Nephron (organoid): ENCODE results near the gene IDH2.

Experiments used
- H3K27ac Mint-ChIP-seq, 3 experiments: 2 replicates each; pipeline ENCODE4 v1.8.0; 2020; ENCODE audit warnings: mixed read lengths in 3 of 3, mild to moderate bottlenecking in 2 of 3, moderate library complexity in 1 of 3
- H3K27me3 Mint-ChIP-seq: 2 replicates; pipeline ENCODE4 v1.8.0; 2021; ENCODE audit warnings: low read depth, mild to moderate bottlenecking, moderate library complexity, mixed read lengths
- H3K36me3 Mint-ChIP-seq: 2 replicates; pipeline ENCODE4 v1.8.0; 2020; ENCODE audit warnings: low read depth, mixed read lengths
- H3K4me1 Mint-ChIP-seq: 2 replicates; pipeline ENCODE4 v1.8.0; 2020; ENCODE audit warnings: mixed read lengths
- H3K4me3 Mint-ChIP-seq, 3 experiments: 2 replicates each; pipeline ENCODE4 v1.8.0; 2020; ENCODE audit warnings: mild to moderate bottlenecking in 3 of 3, mixed read lengths in 3 of 3, moderate library complexity in 2 of 3
- H3K9me3 Mint-ChIP-seq: 2 replicates; pipeline ENCODE4 v1.8.0; 2020; ENCODE audit warnings: mixed read lengths
- TF ChIP-seq, protein P1 (sequence below), 3 experiments: fragments of 200-600 bp; sonication (generic); IDR thresholded peaks; one replicate each; pipeline ENCODE4 v1.5.0; 2021; ENCODE audit warnings: antibody characterized with exemption in 3 of 3; ENCODE audit not compliant: unreplicated experiment in 3 of 3

The IDH2 gene

DNA sequence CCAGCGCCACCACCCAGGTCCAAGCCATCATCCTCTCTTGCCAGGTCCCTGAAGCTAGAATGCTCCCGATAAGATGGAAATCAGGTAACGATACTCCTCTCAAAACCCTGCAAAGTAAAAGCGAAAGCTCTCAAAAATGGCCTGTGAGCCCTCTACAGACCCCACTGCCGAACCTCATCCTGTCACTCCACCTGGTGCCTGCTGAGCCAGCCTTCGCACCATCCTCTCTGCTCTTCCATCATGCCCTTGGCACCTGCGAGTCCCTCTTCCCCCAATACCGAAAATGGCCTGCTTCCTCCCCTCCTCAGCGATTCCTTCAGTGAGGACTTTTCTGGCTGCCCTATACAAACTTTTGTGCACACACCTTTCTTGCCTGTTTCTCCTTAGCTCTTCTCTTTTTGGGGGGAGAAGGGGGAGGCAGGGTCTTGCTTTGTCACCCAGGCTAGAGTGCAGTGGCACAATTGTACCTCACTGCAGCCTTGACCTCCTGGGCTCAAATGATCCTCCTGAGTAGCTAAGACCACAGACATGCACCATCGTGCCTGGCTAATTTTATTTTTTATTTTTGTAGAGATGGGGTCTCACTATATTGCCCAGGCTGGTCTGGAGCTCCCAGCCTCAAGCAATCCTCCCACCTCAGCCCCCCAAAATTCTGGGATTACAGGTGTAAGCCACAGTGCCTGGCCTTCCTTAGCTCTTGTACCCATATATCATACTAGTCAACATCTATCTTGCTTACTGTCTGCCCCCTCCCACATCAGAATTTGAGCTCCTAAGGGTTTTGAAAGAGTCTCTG is 3.0 kb downstream of the IDH2 start:
- Mint-ChIP-seq H3K4me3 (peak overlapping the region; percentile 92 to 94 (median 93)), H3K36me3 (no peaks in the 10 kb centered on the region), H3K4me1 (peaks cover 85% of the 10 kb centered on the region), H3K27ac (peak overlapping the region; percentile 89 to 94 (median 89)), H3K9me3 (no peaks in the 10 kb centered on the region), H3K27me3 (no peaks in the 10 kb centered on the region)
- TF ChIP-seq, protein P1, sequence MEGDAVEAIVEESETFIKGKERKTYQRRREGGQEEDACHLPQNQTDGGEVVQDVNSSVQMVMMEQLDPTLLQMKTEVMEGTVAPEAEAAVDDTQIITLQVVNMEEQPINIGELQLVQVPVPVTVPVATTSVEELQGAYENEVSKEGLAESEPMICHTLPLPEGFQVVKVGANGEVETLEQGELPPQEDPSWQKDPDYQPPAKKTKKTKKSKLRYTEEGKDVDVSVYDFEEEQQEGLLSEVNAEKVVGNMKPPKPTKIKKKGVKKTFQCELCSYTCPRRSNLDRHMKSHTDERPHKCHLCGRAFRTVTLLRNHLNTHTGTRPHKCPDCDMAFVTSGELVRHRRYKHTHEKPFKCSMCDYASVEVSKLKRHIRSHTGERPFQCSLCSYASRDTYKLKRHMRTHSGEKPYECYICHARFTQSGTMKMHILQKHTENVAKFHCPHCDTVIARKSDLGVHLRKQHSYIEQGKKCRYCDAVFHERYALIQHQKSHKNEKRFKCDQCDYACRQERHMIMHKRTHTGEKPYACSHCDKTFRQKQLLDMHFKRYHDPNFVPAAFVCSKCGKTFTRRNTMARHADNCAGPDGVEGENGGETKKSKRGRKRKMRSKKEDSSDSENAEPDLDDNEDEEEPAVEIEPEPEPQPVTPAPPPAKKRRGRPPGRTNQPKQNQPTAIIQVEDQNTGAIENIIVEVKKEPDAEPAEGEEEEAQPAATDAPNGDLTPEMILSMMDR (IDR thresholded peaks at IDR 0.05; ENCODE audit: unreplicated experiment in 3 of 3), result no peak

DNA sequence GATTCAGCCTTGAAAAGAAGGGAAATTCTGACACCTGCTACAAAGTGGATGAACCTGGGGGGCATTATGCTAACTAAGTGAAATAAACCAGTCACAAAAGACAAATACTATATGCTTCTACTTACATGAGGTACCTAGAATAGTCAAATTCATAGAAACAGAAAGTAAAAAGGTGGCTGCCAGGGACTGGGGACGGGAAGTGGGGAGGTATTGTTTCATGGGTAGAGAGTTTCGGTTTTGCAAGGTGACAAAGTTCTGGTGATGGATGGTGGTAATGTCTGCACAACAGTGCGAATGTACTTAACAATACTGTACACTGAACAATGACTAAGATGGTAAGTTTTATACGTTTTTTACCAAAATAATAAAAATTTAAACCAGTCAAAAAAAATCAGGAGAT is 4.8 kb downstream of the IDH2 start:
- H3K27me3 Mint-ChIP-seq, result no peaks in the 10 kb centered on the region
- peaks cover 72% of the 10 kb centered on the region for H3K4me1 Mint-ChIP-seq
- TF ChIP-seq, protein P1 (IDR thresholded peaks at IDR 0.05; ENCODE audit: unreplicated experiment in 3 of 3), result no peak
- H3K9me3 Mint-ChIP-seq, result no peaks in the 10 kb centered on the region
- peak overlapping the region; percentile 86 to 94 (median 89) for H3K27ac Mint-ChIP-seq
- H3K4me3 Mint-ChIP-seq, result peak overlapping the region in 1 of 3 experiments; percentile 43
- peaks cover 6% of the 10 kb centered on the region for H3K36me3 Mint-ChIP-seq

DNA sequence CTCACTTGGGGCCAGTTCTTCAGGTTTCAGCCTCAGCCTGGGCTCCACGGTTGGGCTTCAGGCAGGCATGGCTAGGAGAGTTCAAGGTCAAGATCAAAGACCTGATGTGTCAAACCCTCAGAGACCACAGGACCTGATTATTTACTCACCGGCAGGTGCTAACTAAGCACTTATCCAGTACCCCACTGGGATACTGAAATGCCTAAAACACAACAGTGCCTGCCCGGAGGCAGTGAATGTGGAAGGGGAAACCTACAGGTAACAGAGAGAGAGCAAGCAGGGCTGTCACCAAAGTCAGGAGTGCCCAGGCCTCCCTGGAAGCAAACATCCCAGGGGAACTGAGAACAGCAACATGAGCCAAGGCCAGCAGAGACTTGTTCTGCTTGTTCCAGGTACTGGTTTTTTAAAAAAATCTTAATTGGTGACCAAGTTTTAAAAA is 6.7 kb downstream of the IDH2 start:
- Mint-ChIP-seq H3K27me3 (no peaks in the 10 kb centered on the region), H3K4me3 (no peak overlapping the region), H3K36me3 (peaks cover 22% of the 10 kb centered on the region), H3K4me1 (peaks cover 60% of the 10 kb centered on the region), H3K9me3 (no peaks in the 10 kb centered on the region), H3K27ac (peak overlapping the region in 2 of 3 experiments; percentile 29 to 88)
- TF ChIP-seq, protein P1 (IDR thresholded peaks at IDR 0.05; ENCODE audit: unreplicated experiment in 3 of 3), result no peak

DNA sequence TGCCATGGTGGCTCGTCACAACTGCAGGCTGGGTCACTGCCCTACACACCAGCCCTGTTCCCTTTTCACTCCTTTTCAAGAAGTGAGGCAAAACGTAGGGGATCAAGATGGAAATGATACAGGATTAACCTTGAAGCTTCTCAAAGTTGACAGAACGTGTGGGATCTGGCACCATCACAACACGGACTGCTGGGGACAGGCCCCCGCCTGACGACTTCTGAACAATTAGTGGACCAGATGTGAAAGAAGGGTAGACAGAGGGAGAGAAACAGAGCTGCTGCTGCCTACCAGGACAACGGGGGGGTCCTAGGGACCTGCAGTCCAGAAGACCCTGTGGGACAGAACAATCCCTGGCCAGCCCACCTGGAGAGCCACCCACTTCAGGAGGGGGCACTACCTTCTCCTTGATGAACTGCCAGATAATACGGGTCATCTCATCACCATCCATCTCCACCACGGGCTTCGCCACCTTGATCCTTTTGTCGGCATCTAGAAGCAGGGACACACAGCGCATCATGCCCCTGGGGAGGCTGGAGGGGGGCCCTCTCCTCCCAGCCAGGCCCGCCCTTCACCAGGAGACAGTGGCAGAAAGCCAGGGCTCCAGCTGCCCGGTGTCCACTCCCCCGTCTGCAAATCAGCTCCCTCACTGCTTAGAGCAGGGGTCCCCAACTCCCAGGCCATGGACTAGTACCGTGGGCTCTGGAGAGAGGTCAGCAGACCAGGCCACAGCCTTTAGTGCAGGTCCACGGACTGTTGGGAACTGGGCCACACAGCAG is 10.9 kb downstream of the IDH2 start:
- peaks cover 58% of the 10 kb centered on the region for H3K36me3 Mint-ChIP-seq
- H3K4me1 Mint-ChIP-seq, result peaks cover 19% of the 10 kb centered on the region
- TF ChIP-seq, protein P1 (IDR thresholded peaks at IDR 0.05; ENCODE audit: unreplicated experiment in 3 of 3), result no peak
- H3K9me3 Mint-ChIP-seq, result no peaks in the 10 kb centered on the region
- H3K4me3 Mint-ChIP-seq, result no peak overlapping the region
- no peaks in the 10 kb centered on the region for H3K27me3 Mint-ChIP-seq
- H3K27ac Mint-ChIP-seq, result no peak overlapping the region

DNA sequence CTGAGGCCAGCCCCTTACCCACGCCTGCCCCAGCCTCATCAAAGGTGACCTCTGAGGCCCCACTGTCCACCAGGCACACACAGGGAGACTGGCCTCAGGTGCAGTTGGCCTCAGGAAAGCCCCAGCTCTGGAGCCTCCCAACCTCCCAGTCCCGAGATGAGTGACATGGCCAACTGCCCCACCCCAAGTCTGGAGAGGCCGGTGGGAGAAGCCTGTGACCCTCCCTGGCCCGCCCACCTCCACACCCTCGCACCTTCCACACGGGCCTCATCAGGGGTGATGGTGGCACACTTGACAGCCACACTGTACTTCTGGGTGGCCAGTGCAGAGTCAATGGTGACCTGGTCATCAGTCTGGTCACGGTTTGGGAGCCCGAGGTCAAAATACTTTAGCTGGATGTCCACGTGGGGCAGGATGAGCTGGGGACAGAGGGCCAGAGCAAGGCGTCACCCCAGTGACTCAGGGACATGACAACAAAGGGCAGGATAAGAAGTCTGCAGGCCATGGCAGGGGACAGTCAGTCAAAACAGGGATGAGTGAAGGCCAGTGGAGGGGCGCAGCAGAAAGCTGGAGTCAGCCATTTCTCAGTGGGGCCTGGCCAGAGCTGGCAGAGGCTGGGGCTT is 11.9 kb downstream of the IDH2 start:
- TF ChIP-seq, protein P1 (IDR thresholded peaks at IDR 0.05; ENCODE audit: unreplicated experiment in 3 of 3), result no peak
- peaks cover 10% of the 10 kb centered on the region for H3K4me1 Mint-ChIP-seq
- no peak overlapping the region for H3K27ac Mint-ChIP-seq
- H3K4me3 Mint-ChIP-seq, result no peak overlapping the region
- H3K36me3 Mint-ChIP-seq, result peaks cover 64% of the 10 kb centered on the region
- H3K9me3 Mint-ChIP-seq, result no peaks in the 10 kb centered on the region
- no peaks in the 10 kb centered on the region for H3K27me3 Mint-ChIP-seq
